ENCODE results near the gene ELN.
A peak's percentile ranks its signal among the peaks of the same experiment; 100 is the strongest.

The ELN gene

GRCh38 chr7:74061840-74062539 is 34.0 kb downstream of the ELN start:
- peak; percentile 54 to 70 for DNase-seq (ENCODE audit: low read depth in 2 of 2)

- no peak for DNase-seq (ENCODE audit: low read depth in 2 of 2)
Measured at GRCh38 chr7:74063223-74063641, 35.3 kb downstream of the ELN start.

DNA sequence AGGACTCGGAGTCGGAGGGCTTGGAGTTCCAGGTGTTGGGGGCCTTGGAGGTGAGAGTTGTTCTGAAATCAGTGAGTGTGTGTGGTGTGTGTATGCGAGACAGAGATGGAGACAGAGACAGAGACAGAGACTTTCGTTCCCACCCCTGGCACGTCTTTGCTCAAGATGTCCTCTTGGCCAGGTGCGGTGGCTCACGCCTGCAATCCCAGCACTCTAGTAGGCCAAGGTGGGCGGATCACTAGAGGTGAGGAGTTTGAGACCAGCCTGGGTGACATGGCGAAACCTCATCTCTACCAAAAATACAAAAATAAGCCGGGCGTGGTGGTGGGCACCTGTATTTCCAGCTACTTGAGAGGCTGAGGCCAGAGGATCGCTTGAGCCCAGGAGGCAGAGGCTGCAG is 35.7 kb downstream of the ELN start:
- no peak for DNase-seq (ENCODE audit: low read depth in 2 of 2)

- no peak for DNase-seq (ENCODE audit: low read depth in 2 of 2)
Measured at GRCh38 chr7:74064696-74065095, 36.7 kb downstream of the ELN start.

- DNase-seq (ENCODE audit: low read depth in 2 of 2), result no peak
Measured at GRCh38 chr7:74066626-74067025, 38.7 kb downstream of the ELN start.

DNA sequence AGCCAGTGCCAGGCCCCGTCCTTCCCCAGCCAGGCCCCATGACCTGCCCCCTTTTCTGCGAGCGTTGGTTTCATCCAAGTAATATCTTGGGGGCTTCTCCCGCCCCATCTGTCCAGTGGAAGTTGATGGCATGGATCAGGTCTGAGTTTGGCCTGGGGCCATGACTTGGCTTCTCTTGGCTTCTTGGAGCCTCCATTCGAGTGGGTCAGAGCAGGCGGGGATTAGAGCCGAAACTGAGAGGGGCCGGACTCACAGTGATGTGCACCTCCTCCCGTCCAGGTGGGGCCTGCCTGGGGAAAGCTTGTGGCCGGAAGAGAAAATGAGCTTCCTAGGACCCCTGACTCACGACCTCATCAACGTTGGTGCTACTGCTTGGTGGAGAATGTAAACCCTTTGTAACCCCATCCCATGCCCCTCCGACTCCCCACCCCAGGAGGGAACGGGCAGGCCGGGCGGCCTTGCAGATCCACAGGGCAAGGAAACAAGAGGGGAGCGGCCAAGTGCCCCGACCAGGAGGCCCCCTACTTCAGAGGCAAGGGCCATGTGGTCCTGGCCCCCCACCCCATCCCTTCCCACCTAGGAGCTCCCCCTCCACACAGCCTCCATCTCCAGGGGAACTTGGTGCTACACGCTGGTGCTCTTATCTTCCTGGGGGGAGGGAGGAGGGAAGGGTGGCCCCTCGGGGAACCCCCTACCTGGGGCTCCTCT is 40.6 kb downstream of the ELN start:
- DNase-seq (ENCODE audit: low read depth in 2 of 2), result no peak

DNA sequence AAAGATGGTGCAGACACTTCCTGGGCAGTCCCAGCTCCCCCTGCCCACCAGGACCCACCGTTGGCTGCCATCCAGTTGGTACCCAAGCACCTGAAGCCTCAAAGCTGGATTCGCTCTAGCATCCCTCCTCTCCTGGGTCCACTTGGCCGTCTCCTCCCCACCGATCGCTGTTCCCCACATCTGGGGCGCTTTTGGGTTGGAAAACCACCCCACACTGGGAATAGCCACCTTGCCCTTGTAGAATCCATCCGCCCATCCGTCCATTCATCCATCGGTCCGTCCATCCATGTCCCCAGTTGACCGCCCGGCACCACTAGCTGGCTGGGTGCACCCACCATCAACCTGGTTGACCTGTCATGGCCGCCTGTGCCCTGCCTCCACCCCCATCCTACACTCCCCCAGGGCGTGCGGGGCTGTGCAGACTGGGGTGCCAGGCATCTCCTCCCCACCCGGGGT is 41.1 kb downstream of the ELN start:
- DNase-seq (ENCODE audit: low read depth in 2 of 2), result no peak

- DNase-seq (ENCODE audit: low read depth in 2 of 2), result no peak
Measured at GRCh38 chr7:74069790-74070618, 42.0 kb downstream of the ELN start.

DNA sequence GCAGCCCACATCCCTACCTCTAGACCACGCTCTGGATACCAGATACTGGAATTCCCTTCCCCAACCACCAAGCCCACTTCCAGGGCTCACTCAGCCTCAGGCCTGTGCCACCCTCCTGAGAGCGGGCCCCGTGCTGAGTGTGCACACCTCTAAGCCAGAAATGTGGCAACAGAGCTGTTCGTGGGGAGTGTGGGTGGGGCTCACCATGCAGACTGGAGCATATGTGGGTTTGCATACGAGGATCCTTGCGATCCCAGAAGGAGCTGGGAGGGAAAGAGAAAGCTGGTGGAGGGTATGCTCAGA is 42.6 kb downstream of the ELN start:
- DNase-seq (ENCODE audit: low read depth in 2 of 2), result no peak

DNA sequence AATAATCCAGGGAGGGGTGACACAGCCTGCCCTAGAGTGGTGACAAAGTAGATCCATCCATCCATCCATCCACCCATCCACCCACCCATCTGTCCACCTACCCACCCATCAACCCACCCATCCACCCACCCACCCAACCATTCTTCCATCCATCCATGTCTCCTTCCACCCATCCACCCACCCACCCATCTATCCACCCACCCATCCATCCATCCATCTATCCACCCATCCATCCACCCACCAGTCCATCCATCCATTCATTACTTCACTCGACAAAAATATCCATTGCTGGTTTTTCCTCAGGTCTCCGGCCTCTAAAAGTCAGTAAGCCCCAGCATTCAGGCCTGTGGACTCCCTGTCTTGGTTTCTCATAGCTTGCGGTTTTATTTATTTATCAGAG is 43.1 kb downstream of the ELN start:
- DNase-seq (ENCODE audit: low read depth in 2 of 2), result no peak

- no peak for DNase-seq (ENCODE audit: low read depth in 2 of 2)
Measured at GRCh38 chr7:74074770-74075169, 46.8 kb downstream of the ELN start.

DNA sequence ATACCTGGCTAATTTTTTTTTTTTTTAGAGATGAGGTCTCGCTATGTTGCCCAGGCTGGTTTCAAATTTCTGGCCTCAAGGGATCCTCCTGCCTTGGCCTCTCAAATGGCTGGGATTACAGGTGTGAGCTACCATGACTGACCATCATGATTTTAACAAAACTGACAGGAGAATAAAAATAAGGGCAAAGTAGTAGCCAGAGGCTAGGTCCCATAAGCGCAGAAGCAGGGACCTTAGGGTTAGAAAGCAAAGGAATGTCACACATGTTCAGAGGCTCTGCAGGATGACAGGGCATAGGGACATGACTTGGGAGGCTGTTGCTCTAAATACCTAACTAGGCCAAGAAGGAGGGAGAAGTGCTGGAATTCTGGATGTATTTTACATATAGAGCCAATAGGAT is 50.5 kb downstream of the ELN start:
- no peak for DNase-seq (ENCODE audit: low read depth in 2 of 2)

GRCh38 chr7:74082770-74083116 is 54.8 kb downstream of the ELN start:
- DNase-seq (ENCODE audit: low read depth in 2 of 2), result no peak

DNA sequence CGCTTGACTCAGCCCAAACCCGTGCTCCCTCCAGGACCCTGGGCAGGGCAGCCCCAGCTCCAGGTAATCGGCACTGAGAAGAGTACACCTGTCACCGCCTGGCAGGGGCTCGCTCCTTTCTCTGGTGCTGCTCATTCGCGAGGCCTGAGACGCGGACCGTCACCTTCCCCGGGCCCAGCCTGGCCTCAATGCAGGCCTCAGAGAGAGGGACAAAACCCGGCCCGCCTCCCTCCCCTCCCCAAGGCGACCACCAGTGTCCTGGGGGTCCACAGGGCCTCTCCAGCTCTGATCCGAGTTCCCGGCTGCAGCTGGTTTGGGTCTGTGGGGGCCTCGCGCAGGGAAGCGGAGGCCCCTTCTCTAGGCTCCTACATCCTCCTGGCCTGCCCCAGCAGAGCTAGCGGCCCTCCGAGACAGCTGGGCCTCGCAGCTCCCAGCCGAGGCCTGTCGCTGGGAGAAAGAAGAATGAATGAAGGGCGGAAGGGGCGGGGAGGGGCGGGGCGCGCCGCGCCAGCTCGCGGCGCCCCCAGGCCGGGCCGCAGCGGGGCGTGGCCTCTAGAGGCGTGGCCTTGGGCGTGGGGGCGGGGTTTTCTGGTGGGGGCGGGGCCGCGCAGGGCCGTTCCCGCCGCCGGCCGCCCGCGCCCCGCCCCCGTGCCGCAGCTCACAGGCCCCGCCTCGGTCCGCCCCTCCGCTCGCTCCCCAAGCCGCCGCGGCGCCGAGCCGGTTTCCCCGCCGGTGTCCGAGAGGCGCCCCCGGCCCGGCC is 55.3 kb downstream of the ELN start, which contains the start of gene LIMK1:
Gene LIMK1 (plus strand): TSS at position 688 of the 760 bp plus-strand sequence. CDS start 187 bp downstream, outside the sequence.
- DNase-seq (ENCODE audit: low read depth in 2 of 2), result peak; percentile 49 to 78

DNA sequence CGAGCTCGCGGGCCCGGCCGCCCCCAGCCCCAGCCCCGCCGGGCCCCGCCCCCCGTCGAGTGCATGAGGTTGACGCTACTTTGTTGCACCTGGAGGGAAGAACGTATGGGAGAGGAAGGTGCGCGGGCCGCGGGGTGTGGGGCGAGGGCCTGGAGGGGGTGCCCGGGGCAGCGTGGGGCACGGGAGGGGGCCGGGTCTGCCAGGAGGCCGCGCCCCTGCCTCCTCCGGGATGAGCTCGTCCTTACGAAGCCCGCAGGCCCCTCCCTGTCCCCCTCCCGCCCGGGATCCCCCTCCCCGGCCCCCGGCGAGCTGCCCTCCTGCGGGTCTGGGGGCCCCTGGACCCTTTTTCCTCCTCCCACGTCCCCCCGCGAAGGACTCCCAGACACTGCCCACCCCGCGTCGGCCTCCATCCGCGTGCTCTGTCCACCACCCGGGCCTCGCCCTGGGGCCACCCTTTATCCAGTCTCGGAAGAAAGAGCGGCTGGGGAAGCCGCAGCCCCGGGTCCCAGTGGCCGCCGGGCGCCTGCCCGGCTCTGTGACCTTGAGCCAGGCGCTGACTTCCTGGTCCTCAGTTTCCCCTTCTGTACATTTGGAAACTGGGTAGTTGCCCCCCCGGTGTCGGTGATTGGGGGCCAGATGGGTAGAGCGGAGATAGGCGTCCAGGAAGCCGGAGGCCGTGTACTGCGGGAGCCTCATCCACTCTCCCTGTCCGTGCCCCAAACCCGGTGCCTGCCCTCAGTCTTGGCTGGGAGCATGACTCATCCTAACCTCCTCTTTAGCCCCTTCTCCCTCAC is 56.2 kb downstream of the ELN start:
- peak in 1 of 2 donors; percentile 25 for DNase-seq (ENCODE audit: low read depth in 2 of 2)

- DNase-seq (ENCODE audit: low read depth in 2 of 2), result no peak
Measured at GRCh38 chr7:74084722-74085578, 57.0 kb downstream of the ELN start.

GRCh38 chr7:74087791-74088453 is 59.9 kb downstream of the ELN start:
- no peak for DNase-seq (ENCODE audit: low read depth in 2 of 2)

- DNase-seq (ENCODE audit: low read depth in 2 of 2), result no peak
Measured at GRCh38 chr7:74092321-74092963, 64.5 kb downstream of the ELN start.

DNA sequence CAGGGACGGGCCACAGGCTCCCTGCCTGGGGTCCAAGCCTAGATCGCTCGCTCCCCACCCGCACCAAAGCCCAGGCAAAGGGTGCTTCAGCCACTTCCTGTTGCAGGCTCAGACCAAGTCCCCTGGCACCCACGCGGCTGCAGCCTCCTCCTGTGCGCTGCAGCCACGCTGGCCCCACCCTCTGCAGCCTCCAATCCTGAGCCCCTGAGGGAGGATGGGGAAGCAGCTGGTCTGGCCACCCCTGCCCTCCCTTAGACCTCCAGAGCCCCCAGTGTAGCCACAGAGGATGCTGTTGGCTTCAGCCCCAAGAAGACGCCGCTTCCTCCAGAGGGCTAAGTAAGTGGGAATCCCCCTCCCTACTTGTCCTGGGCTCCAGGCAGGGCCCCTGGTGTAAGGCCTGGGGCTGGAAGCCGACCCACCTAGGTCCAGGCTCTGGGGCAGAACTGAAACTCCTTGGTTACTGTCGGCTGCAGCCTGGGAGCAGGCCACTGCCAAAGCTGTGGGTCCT is 65.0 kb downstream of the ELN start:
- no peak for DNase-seq (ENCODE audit: low read depth in 2 of 2)
